Ureter (tissue), 1 donor: ENCODE measurements around the gene PYGM. TPM values are rescaled to one million over a fixed set of nuclear protein-coding genes. Genes with fewer than 3 reads are reported as not detected.
A peak's percentile ranks its signal among the peaks of the same experiment; 100 is the strongest.

Experiments
- DNase-seq: peaks from one replicate; pipeline ENCODE4 v3.0.0-alpha.2; 2020; ENCODE audit warnings: low spot score
- total RNA-seq: library from RNA; stranded (reverse); gene quantifications from one replicate; pipeline ENCODE4 v1.2.4, GENCODE V29; 2023
- donor health status: DM: yes; HTN: yes; CAD: no.

Gene PYGM
- total RNA-seq, 1 donor from 2014 or later, result 11.4 TPM

DNA sequence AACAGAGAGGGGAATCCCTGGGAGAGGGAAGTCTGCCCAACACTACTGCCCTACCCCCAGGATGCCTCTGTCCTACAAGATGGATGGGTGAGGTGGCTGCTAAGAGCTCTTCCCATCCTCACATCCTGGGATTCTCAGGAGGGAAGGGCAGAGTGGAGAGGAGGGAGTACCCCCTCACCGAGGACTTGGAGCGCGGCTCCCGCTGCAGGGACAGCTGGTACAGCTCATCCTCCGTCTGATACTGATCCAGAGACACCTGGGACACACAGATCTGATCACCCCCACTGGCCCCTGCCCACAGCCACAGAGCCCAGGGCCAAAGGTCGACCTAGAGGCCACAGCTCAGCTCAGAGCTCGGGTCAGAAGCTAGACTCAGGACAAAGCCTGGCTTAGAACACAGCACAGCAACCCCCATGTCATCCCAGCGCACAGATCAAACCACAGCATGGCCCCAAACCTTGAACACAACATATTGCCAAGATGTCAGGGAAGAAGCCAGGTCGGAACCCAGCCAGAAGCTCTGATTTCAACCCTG is 24.0 kb downstream of the PYGM start:
- DNase-seq, result no peak

DNA sequence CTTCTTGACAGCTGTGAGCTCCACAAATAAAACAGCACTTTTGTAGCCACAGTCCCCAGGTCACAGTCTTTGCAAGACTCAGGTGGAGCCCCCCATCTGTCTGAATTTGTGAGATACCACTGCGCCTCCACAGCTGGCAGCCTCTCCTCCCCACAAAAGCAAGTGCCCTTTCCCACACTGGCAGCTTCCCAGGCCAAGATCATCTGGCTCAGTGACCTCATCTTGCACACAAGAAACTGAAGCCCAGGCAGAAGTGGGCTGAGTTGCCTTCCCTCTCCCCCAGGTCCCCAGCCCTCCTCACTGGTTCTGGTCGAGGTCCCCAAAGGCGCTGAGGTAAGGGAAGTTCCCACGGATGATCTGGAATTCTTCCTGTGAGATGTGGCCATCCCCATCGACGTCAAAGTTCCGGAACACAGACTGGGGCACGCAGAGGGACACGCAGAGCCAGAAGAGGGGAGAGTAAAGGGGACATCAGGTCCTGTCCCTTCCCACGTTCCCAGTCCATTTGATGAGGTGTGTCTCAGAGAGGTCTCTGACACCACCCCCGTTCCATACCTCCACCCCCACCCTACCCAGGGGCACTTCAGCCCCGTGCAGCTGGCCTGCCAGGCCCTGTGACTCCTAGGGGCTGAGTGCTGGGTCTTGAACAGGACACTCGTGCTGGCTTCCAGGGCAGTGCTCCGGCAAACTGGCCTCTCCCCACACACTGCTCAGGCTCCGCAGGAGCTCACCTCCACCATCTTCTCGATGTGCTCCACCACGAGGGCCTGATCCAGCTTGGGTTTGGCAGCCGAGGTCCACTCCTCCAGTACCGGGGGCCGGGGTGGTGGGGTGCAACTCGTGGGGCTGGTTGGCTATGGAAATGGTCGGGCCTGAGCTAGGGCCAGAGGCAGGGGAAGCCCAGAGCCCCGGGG is 24.7 kb downstream of the PYGM start:
- DNase-seq, result no peak

- DNase-seq, result no peak
Observed at GRCh38 chr11:64731601-64732000, 28.2 kb downstream of the PYGM start.

GRCh38 chr11:64729851-64730382 is 29.9 kb downstream of the PYGM start:
- no peak for DNase-seq

DNA sequence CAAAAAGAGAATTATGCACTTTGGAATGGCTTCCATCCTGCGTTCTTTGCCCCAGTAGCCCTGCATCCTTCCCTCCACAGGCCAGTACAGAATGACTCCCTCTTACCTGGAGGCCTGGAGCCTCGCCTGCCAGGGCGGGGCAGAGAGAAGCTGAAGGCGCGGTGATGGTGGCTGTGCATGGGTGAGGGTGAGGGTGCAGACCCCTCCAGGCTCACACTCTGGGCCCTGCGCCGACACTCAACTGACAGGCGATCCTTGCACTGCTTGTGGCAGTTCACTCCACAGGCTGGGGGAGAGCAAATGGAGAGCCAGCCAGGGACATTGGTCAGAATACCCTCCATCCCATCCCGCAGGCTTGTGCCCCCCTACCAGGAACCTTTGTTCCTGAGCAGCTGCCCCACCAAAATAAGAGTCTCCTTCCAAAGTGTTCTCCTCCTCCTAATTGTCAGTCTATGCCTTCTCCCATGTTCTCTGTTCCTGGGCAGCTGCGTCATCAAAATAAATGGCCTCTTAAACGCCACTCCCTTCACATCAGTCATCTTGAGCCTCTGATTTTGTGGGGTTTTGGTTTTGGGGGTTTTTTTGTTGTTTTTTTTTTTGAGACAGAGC is 30.9 kb downstream of the PYGM start:
- no peak for DNase-seq

GRCh38 chr11:64726867-64727530 is 32.8 kb downstream of the PYGM start:
- no peak for DNase-seq

- no peak for DNase-seq
Observed at GRCh38 chr11:64726211-64726641, 33.5 kb downstream of the PYGM start.

GRCh38 chr11:64724863-64725532 is 34.8 kb downstream of the PYGM start:
- DNase-seq, result no peak

- no peak for DNase-seq
Observed at GRCh38 chr11:64723907-64724862, 35.6 kb downstream of the PYGM start.

DNA sequence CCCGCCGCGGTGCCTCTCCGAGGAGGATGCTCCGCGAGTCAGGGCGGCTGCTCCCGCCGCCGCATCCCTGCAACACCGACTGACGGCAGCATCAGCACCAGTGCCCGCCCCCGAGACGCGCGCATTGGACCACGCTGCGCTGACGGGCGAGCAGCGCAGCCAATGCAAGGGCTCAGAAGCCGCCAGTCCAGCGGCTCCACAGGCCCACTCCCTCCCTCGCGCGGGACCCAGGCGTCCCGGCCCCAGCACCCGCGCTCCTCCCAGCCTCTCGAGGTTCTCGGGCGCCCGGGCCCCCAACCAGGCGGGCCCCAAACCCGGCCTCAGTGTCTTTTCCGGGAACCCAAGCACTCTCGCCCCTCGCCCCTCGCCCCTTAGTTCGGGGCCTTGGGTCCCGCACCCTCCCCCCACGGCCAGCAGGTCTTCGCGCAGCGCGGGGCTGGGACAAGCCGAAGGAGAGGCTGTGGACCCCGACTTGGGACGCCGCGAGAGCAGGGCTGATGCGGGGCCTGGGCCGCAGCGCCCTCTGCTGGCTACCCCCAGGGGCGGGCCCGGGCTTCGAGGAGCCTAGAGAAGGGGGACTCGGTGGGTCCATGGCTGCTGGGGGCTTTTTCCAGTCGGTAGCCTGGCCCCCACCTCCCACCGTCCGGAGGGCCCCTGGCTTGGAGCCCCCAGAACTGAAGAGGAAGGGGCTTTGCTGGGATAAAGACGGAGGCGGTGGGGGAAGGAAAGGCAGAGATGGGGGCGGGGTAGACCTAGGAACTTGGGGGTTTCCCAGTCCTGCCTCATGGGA is 36.5 kb downstream of the PYGM start, which contains the start of gene NRXN2:
Gene NRXN2 (minus strand): TSS at position 81 of the 790 bp plus-strand sequence. CDS start 9,498 bp downstream, outside the sequence.
- DNase-seq, result peak; percentile 80

GRCh38 chr11:64722141-64723065 is 37.4 kb downstream of the PYGM start:
- no peak for DNase-seq

- no peak for DNase-seq
Observed at GRCh38 chr11:64721359-64721699, 38.4 kb downstream of the PYGM start.

- no peak for DNase-seq
Observed at GRCh38 chr11:64720640-64721358, 39.0 kb downstream of the PYGM start.

DNA sequence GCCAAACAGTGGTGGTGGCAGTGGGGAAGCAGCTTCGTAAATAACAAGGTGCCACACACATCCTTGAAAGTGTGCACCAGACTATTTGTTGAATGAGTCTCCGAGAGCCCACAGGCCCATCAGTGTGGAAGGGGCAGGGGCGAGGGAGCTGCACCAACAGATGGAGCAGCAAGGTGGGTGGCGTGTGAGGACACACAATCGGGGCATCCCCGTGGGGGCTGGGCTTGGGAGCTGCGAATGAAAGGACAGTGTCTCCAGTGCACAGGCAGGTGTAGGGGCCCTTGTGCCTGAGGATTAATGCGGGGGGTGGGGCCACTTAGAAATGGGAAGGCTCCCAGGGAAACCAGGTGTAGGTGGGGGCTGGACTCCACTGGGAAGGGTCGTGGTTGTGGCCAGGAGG is 39.6 kb downstream of the PYGM start:
- DNase-seq, result no peak

DNA sequence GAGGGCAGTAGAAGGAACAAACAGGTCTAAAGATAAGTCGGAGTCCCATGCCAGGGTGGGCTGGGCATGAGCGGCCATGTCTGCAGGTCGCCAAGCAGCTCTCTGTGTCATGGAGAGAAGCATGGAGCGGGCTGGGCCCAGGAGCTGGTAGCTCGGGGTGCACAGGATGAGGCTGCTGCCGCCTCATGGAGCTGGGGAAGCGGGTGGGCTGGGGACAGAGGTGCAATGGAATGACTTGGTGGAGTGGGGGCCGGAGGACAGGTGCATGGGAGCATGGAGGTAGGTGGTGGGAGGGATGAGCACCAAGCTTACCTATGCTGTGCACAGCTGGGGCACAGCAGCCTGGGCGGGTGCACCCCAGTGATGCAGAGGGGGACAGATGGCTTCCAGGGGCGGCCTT is 40.4 kb downstream of the PYGM start:
- no peak for DNase-seq

DNA sequence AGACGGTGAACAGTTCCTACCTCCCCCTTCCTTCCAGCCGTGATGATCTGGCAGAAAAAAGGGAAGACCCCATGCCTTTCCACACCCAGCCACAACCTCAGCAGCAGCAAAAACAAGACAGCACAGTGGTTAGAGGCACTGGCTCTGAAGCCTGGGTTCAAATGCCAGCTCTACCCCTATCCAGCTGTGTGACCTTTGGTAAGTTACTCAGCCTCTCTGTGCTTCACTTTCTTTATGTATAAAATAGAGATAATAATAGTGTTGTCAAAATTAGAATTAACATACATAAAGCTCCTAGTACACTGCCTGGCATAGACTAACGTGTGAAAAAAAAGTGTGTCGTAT is 41.0 kb downstream of the PYGM start:
- no peak for DNase-seq

GRCh38 chr11:64718084-64718779 is 41.5 kb downstream of the PYGM start:
- DNase-seq, result no peak
